Mammary epithelial cell (primary cell): ENCODE measurements around the gene RUNX1.

Experiments used
- CTCF ChIP-seq, 2 donors: IDR thresholded peaks in 1 of 2; conservative IDR thresholded peaks in 1 of 2; 2 replicates each; pipeline ENCODE4 v1.5.1; 2011 to 2012; ENCODE audit warnings: inconsistent platforms in 2 of 2, low read length in 2 of 2, mild to moderate bottlenecking in 2 of 2, control low read depth in 1 of 2, low read depth in 1 of 2; ENCODE audit not compliant: insufficient read depth in 1 of 2; ENCODE audit errors: extremely low read depth in 1 of 2
- EZH2 ChIP-seq: IDR thresholded peaks from 2 replicates; pipeline ENCODE4 v1.6.1; 2012; ENCODE audit warnings: low read length, inconsistent platforms, borderline replicate concordance

- TF ChIP-seq CTCF (conservative IDR thresholded peaks at IDR 0.05 in 1 of 2, IDR thresholded peaks at IDR 0.05 in 1 of 2; ENCODE audit: extremely low read depth in 1 of 2, insufficient read depth in 1 of 2, low read depth in 1 of 2, low read length in 2 of 2) (no peak), EZH2 (no peak)
Observed at GRCh38 chr21:34886240-34887104, 162.6 kb downstream of the RUNX1 start.
